ENCODE data around the gene ANKS3.

Gene ANKS3

DNA sequence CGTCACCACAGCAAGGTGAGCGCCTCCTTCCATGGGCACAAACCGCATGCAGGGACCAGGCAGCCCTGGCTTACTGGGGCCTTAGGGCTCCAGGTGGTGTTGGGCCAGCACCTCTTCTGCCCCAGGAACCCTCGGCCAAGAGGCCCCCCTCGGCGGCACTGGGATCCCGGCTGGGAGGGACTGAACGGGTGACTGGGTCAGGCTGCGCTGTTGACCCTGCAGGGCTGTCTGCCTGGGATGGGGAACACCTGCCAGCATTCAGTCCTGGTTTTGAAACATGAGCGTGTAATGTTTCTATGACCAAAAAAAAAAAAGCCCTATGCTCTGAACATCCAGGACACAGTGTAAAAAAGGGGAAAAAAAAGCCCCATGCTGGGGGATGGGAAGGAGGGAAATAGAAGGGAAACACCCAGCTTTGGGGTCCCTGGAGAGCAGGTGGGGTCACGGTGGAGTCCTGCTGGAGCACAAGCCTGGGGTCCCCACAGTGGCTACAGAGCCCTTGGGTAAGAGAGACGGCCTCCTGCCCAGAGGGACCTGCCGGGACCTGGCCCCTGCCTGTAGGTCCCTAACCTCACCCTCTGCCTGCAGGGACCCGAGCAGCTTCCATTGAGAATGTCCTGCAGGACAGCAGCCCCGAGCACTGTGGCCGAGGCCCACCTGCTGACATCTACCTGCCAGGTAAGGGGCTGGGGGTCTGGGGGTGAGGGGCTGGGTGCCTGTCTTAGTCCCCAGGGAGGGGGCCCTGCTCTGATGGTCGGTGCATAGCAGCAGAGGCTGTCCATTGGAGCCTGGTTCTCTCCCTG is 50.6 kb downstream of the ANKS3 start:
- DNase-seq = no peak

- DNase-seq = peak; percentile 73
Measured at GRCh38 chr16:4682616-4683254, 51.3 kb downstream of the ANKS3 start.

DNA sequence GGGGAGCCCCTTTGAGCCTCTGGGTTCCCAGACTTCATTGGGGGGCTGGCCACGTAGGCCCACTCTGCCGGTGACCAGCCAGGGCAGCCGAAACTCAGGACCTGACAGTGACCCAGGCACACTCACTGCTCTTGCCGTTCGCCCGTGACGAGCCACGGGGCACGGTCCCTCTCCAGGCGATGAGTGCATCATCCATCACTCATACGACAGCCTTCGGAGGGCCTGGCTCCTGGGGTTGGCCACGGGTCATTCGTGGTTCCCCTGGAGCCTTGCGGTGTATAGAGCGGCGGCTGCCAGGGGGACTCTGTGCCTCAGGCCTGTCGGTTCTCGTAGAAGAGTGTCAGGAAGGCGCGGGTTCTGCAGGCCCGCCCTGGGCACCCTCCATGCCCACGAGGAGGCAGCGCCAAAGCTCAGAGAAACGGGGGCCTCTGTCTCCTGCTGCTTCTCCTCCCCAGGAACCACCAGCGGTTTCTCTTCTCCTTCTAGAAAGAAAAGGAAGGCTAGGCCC is 51.9 kb downstream of the ANKS3 start:
- DNase-seq = no peak

DNA sequence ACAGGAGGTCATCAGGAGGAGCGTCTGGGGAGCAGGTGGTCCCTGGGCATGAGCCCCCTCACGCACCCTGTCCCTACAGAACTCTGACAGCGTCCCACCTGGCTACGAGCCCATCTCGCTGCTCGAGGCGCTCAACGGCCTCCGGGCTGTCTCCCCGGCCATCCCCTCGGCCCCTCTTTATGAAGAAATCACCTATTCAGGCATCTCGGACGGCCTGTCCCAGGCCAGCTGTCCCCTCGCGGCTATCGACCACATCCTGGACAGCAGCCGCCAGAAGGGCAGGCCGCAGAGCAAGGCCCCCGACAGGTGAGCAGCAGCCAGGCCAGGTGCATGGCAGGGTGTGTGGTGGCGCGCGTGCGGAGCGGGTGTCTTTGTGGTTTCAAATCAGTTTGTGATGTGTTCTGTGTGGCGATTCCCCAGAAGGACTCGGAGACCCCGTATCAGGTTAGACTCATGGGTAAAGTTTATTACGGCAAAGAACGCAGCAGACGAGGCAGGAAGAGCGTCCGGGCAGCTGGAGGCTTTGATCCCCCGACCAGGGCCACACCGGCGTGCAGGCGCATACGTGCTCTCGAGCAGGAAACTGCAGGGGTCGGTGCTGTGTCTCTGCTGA is 52.5 kb downstream of the ANKS3 start:
- no peak for DNase-seq

GRCh38 chr16:4680673-4681470 is 53.2 kb downstream of the ANKS3 start:
- no peak for DNase-seq

DNA sequence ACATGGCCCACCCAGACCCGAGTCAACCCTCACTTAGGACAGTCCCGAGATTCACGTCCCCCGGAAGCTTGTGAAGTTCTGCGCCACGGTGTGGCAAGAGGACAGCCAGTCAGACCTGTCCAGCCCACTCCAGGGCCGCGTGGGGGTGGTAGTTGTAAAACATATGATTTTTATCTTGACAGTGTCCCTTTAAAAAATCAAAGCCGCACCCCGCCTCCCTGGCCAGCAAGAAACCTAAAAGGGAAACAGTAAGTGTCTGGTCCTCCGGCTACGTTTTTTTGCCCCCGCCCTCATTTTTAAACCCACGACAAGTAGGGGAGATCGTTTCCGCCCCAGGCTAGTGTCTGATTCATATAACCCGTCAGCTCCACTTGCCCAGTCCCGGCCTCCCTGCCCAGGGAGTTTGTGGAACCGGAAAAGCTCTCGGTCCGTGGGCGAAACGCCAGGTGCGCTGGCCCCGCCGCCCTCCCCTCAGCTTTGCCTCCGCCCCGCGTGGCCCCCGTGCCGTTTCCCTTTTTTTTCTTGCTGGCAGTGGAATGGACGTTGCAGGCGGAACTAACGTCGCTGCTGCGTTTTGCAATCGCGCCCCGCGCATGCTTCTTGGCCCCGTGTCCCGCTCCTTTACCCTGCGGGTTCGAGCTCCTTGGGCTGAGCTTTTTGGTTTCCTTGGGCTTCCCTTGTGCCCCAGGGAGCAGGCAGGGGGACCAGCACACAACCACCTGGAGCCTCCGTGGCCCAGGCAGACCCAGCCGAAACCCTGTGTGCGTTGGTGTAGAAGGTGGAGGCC is 54.0 kb downstream of the ANKS3 start:
- no peak for DNase-seq

GRCh38 chr16:4679156-4679849 is 54.8 kb downstream of the ANKS3 start:
- DNase-seq = no peak

DNA sequence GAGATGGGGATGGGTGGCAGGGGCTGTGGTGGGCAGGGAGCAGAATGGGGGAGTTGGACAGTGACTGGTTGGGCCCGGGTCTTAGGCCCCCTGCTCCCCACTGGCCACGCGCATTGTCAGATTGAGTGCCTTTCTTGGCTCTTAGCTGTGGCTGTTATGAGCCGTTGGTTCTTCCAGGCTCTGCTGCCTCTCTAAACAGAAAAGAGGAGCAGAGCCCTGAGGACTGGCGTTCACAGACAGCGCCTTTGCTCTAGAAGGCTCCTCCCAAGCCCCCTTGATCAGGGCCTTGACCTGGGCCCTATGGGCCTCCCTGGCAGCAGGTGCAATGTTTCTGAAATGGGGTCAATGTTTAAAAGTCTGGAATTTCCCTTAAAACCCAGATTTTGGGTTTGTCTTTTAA is 55.5 kb downstream of the ANKS3 start:
- no peak for DNase-seq

DNA sequence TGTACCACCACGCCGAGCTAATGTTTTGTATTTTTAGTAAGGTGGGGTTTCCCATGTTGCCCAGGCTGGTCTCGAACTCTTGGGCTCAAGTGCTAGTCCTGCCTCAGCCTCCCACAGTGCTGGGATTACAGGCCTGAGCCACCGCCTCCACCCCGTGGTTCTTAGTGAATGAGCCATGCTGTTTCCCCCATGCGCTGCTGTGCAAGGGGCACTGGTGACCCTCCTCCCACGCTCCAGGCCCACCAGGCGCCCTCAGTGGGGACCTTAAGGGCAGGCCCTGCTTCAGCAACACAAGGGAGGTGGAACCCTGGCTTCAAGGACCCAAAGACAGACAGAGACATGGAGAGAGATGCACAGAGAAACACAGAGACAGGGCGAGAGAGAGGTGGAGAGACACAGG is 56.1 kb downstream of the ANKS3 start:
- no peak for DNase-seq

DNA sequence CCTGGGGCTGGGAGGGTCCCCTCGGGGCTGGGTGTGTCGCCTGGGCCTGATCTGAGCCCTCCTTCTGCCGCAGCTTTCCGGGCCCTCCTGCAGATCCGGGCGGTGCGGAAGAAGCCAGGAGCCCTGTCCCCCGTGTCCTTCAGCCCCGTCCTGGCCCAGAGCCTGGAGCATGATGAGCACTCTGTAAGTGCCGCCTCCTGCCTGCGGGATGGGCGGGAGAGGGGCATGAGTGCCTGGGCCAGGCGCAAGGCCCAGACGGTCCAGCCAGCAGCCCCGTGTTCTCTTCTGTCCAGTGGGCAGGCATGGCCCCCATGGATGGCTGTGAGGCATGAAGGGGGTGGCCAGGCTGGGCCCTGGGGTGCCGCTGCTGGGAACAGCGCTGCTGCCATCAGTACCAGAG is 56.7 kb downstream of the ANKS3 start:
- no peak for DNase-seq

GRCh38 chr16:4676831-4677230 is 57.2 kb downstream of the ANKS3 start:
- DNase-seq = no peak

- peak; percentile 81 for DNase-seq
Measured at GRCh38 chr16:4675864-4676786, 57.9 kb downstream of the ANKS3 start.

DNA sequence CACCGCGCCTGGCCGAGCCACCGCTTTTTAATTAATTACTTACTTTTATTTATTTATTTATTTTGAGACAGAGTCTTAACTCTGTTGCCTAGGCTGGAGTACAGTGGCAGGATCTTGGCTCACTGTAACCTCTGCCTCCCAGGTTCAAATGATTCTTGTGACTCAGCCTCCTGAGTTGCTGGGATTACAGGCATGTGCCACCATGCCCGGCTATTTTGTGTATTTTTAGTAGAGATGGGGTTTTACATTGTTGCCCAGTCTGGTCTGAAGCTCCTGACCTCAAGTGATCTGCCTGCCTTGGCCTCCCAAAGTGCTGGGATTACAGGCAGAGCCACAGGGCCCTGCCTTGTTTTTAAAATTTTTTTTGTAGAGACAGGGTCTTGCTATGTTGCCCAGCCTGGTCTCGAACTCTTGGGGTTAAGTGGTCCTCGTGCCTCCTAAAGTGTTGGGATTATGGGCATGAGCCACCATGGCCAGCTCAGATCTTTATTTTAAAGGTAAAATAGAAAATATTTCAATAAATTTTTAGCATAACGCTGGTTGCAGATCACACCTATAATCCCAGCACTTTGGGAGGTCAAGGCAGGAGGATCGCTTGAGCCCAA is 59.0 kb downstream of the ANKS3 start:
- no peak for DNase-seq

DNA sequence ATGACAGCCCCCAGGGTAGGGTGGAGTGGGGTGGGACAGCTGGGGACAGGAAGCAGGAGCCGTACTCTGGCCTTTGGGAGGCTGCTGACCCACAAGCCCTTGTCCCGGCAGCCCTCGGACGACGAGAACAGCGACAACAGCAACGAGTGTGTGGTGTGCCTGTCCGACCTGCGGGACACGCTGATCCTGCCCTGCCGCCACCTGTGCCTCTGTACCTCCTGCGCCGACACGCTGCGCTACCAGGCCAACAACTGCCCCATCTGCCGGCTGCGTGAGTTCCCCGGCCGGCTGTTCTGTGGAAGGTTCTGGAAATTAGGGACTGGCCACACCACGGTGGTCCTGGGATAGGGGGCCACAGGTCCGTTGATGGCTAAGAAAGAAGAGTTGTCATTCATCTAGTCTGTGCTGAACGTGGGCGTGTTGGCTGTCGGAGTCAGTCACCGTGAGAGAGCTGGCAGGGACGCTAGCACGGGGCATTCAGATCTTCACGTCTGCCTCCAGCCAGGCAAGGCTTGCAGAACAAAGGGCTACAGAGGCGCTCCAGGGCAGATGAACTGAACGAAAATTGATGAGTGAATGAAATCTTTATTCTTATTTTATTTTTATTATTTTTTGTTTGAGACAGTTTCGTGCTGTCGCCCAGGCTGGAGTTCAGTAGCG is 60.6 kb downstream of the ANKS3 start:
- DNase-seq = no peak

GRCh38 chr16:4668313-4668960 is 65.6 kb downstream of the ANKS3 start:
- no peak for DNase-seq

GRCh38 chr16:4667203-4667963 is 66.7 kb downstream of the ANKS3 start:
- DNase-seq = no peak

DNA sequence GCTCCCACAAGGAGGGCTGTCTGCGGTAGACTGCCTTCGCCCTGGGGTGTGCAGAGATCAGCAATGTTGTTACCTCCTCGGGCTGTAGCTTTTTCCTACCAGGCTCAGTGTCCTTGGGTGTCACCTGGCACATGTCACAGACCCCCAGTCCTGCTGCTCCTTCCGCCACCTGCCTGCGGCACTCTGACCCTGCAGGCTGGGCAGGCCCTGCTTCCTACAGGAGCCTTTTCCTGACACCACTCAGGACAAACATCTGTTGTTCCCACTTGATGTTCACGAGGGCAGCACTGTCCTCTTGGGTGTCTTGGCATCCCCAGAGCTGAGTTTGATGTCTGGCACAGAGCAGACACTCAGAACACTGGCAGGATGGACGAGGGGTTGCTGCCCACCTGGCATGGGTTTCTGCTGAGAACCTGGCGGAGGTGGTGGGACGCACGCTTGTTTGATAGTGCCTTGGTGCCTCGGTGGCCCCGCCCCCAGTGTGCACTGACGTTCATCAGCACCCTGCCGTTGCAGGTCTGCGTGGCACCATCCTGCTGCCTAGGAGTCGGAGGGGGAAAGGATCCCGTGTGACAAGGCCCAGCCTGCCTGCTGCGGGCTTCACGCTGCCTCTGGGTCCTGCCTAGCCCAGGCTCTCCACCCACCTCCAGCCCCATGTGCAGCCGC is 67.4 kb downstream of the ANKS3 start:
- DNase-seq = no peak
